Right ventricle myocardium superior (tissue), 1 donor: ENCODE measurements around the gene TNFRSF11A. TPM values are rescaled to one million over a fixed set of nuclear protein-coding genes. Genes with fewer than 3 reads are reported as not detected.

Experiments
- ATAC-seq: fragments of 200-7000 bp; cut with Tn5 transposase; one replicate; pipeline ENCODE4 v1.9.1; 2020; ENCODE audit warnings: mild to moderate bottlenecking; ENCODE audit not compliant: poor library complexity
- DNase-seq: peaks from one replicate; pipeline ENCODE4 v3.0.0-alpha.2; 2020
- intact Hi-C: fragments of 100-400 bp; cut with DNase I; formaldehyde crosslinking; loops from one replicate; pipeline ENCODE4 v1.11.2; 2022
- total RNA-seq: library from RNA; stranded (reverse); fragmentation: NEBNext Ultra II Directional; extraction: Animal tissue kit (Norgen Biotek cat#: 25700); gene quantifications from one replicate; pipeline ENCODE4 v1.2.1, GENCODE V29; 2021
- donor health status: DM: no; HTN: yes; CAD: no; lungs with severe emphysema.

TNFRSF11A gene
- total RNA-seq, 1 donor from 2014 or later: 0.94 TPM

- ATAC-seq (no peak), DNase-seq (no peak)
- intact Hi-C loops: no loop called here
Observed at GRCh38 chr18:62338446-62339105, 13.5 kb downstream of the TNFRSF11A start.

- ATAC-seq (no peak), DNase-seq (no peak)
- intact Hi-C loops: no loop called here
Observed at GRCh38 chr18:62339106-62339988, 14.2 kb downstream of the TNFRSF11A start.

DNA sequence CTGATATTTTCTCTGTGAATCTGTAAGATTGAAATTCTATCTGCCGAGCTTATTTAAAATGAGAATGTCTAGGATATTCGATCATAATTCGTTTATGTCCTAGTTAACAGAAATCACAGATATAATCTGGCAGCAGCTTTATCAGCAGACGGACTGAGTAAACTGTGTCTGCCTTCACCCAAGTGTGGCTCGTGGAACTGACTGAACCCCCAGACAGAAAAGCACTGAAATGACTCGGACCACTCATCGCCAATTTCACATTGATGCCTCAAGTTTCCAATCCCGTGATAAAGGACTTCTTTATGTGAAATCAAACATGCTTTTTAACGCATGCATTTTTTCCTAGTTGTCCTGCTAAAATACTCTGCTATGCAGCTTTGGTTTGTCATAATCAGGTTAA is 15.9 kb downstream of the TNFRSF11A start:
- DNase-seq: no peak
- intact Hi-C loops: no loop called here
- no peak for ATAC-seq

DNA sequence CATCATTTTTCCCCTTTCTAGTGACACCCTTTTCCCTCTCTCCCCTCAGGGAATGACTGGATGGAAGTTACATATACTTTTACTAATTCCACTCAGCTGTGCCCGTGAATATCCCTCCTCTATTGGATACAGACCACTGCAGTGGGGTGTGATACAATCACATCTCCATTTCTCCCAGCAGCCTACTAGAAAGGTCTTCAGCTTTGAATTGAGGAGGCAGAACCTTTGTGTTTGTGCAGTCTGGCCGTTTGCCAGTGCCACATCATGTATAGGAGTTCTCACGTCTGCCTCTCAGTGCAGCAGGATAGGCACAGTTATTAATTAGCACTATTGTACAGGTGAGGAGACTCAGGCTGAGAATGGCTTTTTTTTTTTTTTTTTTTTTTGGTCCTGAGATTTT is 16.4 kb downstream of the TNFRSF11A start:
- ATAC-seq (no peak), DNase-seq (no peak)
- intact Hi-C loops: no loop called here

- DNase-seq: no peak
- intact Hi-C loops: no loop called here
- ATAC-seq: no peak
Observed at GRCh38 chr18:62342884-62343283, 17.8 kb downstream of the TNFRSF11A start.

DNA sequence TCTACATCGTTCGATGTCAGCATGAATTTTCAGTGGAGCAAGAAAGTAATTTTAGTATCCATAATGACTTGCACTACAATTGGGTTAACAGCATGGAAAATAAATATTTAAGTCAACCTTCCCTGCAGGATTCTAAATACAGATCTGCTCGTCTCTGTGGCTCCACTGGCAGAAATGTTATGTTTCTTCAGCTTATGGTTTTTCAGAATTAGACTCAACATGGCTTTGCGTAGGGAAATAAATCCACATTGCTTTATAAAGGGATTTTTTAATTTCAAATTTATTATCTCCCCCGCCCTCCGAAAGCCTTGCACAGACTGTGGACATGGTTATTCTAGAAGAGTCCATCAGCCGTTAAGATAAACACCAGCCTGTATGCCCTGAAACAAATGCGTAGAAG is 18.2 kb downstream of the TNFRSF11A start:
- intact Hi-C loops: no loop called here
- ATAC-seq (no peak), DNase-seq (no peak)

DNA sequence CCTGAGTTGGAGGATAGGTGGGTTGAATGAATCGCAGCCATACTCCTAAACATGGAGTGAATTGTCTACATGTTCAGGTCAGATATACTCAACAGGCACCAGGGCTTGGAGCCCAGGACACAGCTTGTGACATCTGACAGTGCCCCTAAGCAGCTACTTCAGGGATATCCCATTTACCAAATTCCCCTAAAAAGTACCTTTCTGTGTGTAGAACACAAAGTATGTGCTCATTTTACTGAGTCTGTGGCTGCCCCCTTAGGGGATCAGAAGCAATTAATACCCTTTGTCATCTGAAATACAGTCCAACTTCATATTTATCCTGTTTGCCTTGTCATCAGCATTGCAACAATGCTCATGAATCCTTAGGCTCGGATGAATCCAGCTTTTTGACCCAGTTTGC is 20.8 kb downstream of the TNFRSF11A start:
- ATAC-seq: no peak
- DNase-seq: no peak
- intact Hi-C loops: no loop called here

- intact Hi-C loops: no loop called here
- ATAC-seq (no peak), DNase-seq (no peak)
Observed at GRCh38 chr18:62346333-62347088, 21.4 kb downstream of the TNFRSF11A start.

DNA sequence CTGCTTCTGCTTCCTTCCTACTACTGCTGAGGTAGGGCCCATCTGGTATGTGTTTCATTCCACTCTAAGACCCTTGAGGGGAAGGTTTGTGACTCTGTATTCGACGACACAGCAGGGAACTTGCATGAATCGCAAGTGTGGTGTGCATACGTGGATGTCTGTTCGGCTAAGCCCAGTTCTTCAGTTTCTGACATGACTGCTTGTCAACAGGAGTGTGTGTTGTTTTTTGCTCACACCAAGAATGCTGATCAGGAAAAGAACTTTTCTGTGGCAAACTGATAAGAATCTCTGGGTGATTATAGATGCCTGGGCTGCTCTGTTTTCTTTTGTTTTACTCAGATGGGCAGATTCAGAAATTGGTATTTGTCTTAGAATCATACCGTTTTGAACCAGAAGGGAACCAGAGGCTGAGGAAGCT is 22.0 kb downstream of the TNFRSF11A start:
- intact Hi-C loops: no loop called here
- ATAC-seq (no peak), DNase-seq (no peak)

GRCh38 chr18:62348474-62348873 is 23.4 kb downstream of the TNFRSF11A start:
- no peak for ATAC-seq
- intact Hi-C loops: no loop called here
- no peak for DNase-seq

DNA sequence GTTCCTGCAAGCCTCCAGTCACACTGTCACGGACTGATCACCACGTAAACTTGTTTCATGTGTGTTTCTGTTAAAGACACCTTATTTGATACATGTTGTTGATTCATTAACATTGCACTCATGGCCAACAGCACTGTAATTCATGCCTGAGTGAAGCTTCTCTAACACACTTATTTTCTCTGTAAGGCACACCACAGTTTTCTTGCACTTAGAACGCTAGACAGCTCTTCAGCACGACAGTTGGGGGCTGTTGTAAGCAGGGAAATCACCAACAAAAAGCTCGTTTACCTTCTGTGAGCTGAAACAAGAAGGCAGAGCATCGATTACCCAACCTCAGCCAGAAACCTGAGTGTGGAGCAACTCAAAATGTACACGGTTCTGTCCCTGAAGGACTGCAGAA is 28.1 kb downstream of the TNFRSF11A start:
- intact Hi-C loops: no loop called here

GRCh38 chr18:62354151-62354550 is 29.0 kb downstream of the TNFRSF11A start:
- ATAC-seq (no peak), DNase-seq (no peak)
- intact Hi-C loops: no loop called here

More for the DNA sequence above, 28.1 kb downstream of the TNFRSF11A start:
- DNase-seq (no peak), ATAC-seq (no peak)

- ATAC-seq (no peak), DNase-seq (no peak)
- intact Hi-C loops: no loop called here
Observed at GRCh38 chr18:62357079-62357719, 32.1 kb downstream of the TNFRSF11A start.

GRCh38 chr18:62360805-62361204 is 35.7 kb downstream of the TNFRSF11A start:
- DNase-seq (no peak), ATAC-seq (no peak)
- intact Hi-C loops: no loop called here

DNA sequence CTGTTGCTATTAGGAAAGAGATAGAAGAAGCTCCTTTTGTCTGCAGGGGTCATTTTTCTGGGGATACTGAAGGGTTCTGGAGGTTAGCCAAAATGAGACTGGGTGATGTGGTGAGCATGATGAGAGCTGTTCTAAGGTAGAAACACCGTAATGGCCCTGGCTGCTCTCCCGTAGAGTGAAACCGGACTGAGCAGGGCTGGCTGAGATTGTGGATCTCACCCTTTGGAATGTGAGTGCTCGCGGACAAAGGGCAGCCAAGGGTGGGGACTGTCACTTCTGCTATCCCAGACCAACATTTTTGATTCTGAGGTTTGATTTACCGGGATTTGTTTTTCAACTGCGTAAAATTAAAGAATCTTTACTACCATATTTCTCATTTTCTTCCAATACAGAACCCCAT is 36.2 kb downstream of the TNFRSF11A start:
- intact Hi-C loops: no loop called here
- no peak for DNase-seq
- ATAC-seq: no peak

- intact Hi-C loops: no loop called here
Observed at GRCh38 chr18:62364558-62364957, 39.4 kb downstream of the TNFRSF11A start.

DNA sequence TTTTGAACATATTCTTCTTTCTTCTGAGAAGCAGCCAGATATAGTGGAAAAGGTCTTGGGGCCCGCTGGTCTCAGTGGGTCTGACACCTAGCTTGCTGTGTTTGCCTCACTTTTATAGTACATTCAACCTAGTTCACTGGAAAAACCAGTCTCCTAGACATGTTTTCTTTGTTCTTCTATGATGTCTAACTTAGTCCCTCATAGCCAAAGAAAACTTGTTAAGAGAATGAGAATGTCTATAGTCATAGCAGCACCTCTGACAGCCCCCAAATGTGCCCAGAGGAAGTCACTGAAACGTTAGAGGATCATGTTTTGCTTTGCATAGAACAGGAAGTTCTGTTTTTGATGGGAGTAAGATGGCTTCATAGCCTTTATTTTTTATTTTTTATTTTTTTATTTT is 40.3 kb downstream of the TNFRSF11A start:
- no peak for ATAC-seq
- intact Hi-C loops: no loop called here

More at GRCh38 chr18:62364558-62364957, 39.4 kb downstream of the TNFRSF11A start:
- DNase-seq (no peak), ATAC-seq (no peak)

GRCh38 chr18:62366992-62367391 is 41.9 kb downstream of the TNFRSF11A start:
- no peak for DNase-seq
- ATAC-seq: no peak
- intact Hi-C loops: no loop called here

More for the DNA sequence above, 40.3 kb downstream of the TNFRSF11A start:
- no peak for DNase-seq

- intact Hi-C loops: no loop called here
- ATAC-seq: no peak
Observed at GRCh38 chr18:62368100-62368499, 43.0 kb downstream of the TNFRSF11A start.

More at GRCh38 chr18:62368100-62368499, 43.0 kb downstream of the TNFRSF11A start:
- DNase-seq: no peak
